Measurements from ENCODE around the gene SUZ12. TPM values are rescaled to one million over a fixed set of nuclear protein-coding genes. Genes with fewer than 3 reads are reported as not detected.

SUZ12 gene
- total RNA-seq, 1 experiment from 2014 or later = 38.5 TPM

- Mint-ChIP-seq H3K27me3 (ENCODE audit: low read depth) (no peaks in the 10 kb centered on the region), H3K9me3 (peaks cover 4 to 5% of the 10 kb centered on the region in 2 experiments; a peak in 4 of 5 replicates), H3K36me3 (ENCODE audit: insufficient read depth in 1 of 3, low read depth in 3 of 3) (peaks cover 0 to 4% (median 2%) of the 10 kb centered on the region in 3 experiments; a peak in 2 of 7 replicates), H3K27ac (no peak overlapping the region; a peak in 1 of 7 replicates), H3K4me1 (peaks cover 7 to 13% of the 10 kb centered on the region in 2 experiments), H3K4me3 (no peak overlapping the region)
- Histone ChIP-seq H4K91ac (ENCODE audit: insufficient read length, low read depth, low read length) (no peak overlapping the region), H3K79me1 (ENCODE audit: insufficient read depth, low read depth, low read length, poor library complexity, severe bottlenecking) (no peaks in the 10 kb centered on the region), H3K27me3 (ENCODE audit: insufficient read depth, low read length) (no peaks in the 10 kb centered on the region), H3K9me3 (ENCODE audit: control insufficient read depth, low read depth, low read length) (no peaks in the 10 kb centered on the region), H3T11ph (ENCODE audit: low read length) (no peak overlapping the region), H3K23me2 (ENCODE audit: insufficient read length, low read depth, low read length, poor library complexity, severe bottlenecking) (no peaks in the 10 kb centered on the region), H3K4me1 (ENCODE audit: insufficient read depth, low read length) (no peaks in the 10 kb centered on the region), H3K4me2 (ENCODE audit: insufficient read depth, insufficient read length, low read length) (no peak overlapping the region), H2BK5ac (ENCODE audit: insufficient read length, low read length) (no peak overlapping the region), H4K8ac (replicated peaks; ENCODE audit: insufficient read length, low read depth, low read length) (no peak overlapping the region), H2BK120ac (ENCODE audit: low read depth, low read length, poor library complexity, severe bottlenecking) (no peak overlapping the region), H2BK20ac (ENCODE audit: low read depth, low read length, poor library complexity, severe bottlenecking) (no peak overlapping the region), H3K23ac (ENCODE audit: insufficient read length, low read depth, low read length) (no peak overlapping the region), H2BK15ac (ENCODE audit: low read depth, low read length) (no peak overlapping the region), H3K9ac (ENCODE audit: extremely low read depth, insufficient read length, low read length) (no peak overlapping the region), H3K4ac (ENCODE audit: low read depth, low read length) (no peak overlapping the region), H3K14ac (ENCODE audit: insufficient read depth, low read length) (no peak overlapping the region), H2AFZ (ENCODE audit: low read length) (no peak overlapping the region), H3K18ac (ENCODE audit: insufficient read length, low read depth, low read length) (no peak overlapping the region), H2AK5ac (ENCODE audit: insufficient read length, low read length) (no peak overlapping the region), H4K20me1 (ENCODE audit: control insufficient read depth, insufficient read depth, insufficient read length) (no peaks in the 10 kb centered on the region), H3K56ac (ENCODE audit: insufficient read length, low read depth, low read length) (no peak overlapping the region), H4K5ac (ENCODE audit: insufficient read length, low read depth, low read length) (no peak overlapping the region), H3K79me2 (ENCODE audit: insufficient read depth, low read length) (no peaks in the 10 kb centered on the region), H3K27ac (ENCODE audit: insufficient read length, low read depth, low read length) (no peak overlapping the region), H2BK12ac (ENCODE audit: insufficient read length, low read depth, low read length) (no peak overlapping the region)
- DNase-seq = no peak
- no peak for TF ChIP-seq CTCF (conservative IDR thresholded peaks at IDR 0.05)
- 100% methylated on average over 2 of the region's 10 CpGs for WGBS (ENCODE audit: extremely low coverage, insufficient read length, low lambda C conversion rate)
These were observed 16.8 kb upstream of the SUZ12 start for GRCh38 chr17:31919802-31920525.
